NCI-H187 (cell line): ENCODE data around the gene PTPRN2.
"Not testable (repeated sequence)": the region's sequence is repeated elsewhere in the genome, so short reads cannot be mapped to it uniquely, and the experiment has no call there.

Experiments
- DNase-seq, 2 experiments: peaks; one replicate each; lab custom pipeline; 2025; lab: John Stamatoyannopoulos, UW

Gene PTPRN2

DNA sequence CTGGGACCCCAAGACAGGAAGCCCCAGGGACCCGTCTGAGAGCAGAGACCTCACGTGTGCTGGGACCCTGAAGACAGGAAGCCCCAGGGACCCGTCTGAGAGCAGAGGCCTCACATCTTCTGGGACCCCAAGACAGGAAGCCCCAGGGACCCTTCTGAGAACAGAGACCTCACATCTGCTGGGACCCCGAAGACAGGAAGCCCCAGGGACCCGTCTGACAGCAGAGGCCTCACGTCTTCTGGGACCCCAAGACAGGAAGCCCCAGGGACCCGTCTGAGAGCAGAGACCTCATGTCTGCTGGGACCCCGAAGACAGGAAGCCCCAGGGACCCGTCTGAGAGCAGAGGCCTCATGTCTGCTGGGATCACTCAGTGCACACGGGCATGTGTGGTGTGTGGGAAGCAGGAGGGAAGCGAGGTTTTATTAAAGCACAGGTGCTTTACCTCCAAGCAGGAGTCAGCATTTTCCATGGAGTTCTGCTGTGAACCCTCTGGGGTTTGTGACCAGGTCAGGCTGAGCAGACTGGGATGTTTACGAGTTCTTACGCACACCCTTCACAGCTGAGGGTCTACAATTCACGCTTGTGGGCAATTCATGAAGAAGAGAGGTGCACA, 660.2 kb downstream of the PTPRN2 start:
- no peak for DNase-seq

DNA sequence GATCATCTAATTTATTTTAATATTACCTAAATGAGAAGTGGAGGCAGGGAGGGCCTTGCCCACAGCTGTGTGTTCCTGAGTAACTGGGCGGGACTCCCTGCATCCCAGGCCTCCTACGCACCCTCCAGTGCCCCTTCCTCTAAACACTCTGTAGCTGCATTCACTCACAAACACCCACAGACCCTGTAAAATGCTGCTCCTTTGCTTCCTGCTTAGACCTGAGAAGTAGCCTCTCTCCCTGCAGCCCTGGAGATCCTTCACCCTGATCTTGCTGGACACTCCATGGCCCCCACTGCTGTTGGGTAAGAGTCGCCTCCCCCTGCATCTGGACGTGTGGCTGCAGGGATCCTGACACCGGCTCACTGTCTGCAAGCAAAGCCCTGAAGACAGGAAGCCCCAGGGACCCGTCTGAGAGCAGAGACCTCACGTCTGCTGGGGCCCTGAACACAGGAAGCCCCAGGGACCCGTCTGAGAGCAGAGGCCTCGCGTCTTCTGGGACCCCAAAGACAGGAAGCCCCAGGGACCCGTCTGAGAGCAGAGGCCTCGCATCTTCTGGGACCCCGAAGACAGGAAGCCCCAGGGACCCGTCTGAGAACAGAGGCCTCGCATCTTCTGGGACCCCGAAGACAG, 661.0 kb downstream of the PTPRN2 start:
- no peak for DNase-seq

DNA sequence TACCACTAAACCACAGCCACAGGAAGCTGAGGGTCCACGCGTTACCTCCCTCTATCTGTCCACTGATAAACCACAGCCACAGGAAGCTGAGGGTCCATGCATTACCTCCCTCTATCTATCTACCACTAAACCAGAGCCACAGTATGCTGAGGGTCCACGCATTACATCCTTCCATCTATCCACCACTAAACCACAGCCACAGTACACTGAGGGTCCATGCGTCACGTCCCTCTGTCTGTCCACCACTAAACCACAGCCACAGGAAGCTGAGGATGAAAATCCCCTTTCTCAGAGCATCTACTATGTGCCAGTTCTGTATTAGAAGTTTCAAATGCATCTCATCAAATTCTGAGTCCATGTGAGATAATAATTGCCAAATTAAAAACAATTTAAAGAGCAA, 661.5 kb downstream of the PTPRN2 start:
- DNase-seq, result no peak

- DNase-seq, result no peak
Measured at GRCh38 chr7:157925383-157925875, 662.2 kb downstream of the PTPRN2 start.

DNA sequence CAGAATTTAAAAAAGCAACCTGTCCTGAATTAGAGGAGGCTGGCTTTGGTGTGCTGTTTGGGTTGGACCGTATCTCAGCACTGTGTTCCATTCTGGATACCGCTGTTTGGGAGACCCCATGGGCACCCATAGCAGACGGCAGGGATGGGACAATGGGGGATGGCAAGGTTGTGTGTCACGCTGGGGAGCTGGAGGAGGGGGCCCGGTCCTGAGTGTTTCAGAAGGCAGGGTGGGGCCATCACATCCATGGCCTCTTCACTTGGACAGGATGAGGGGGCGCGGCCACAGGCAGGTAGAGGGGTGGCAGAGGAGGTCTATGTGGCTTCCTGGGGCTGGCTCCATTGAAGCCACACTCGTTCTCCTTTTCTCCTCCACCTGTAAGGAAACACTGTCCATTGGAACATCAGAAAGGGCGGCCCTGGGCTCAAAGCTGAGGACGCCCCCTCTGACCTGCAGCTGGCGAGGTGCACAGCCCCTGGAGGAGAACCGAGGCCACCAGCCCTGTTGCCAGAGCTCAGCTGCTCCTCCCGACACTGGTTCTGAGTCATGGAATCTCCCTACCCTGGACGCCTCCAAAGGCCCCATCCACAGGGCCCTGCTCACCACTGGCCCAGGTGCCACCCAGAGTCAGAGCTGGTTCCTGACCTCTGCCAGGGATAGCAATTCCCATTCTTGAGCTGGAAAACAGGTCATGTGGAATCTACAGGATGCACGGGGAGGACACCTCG, 663.6 kb downstream of the PTPRN2 start:
- DNase-seq, result no peak

DNA sequence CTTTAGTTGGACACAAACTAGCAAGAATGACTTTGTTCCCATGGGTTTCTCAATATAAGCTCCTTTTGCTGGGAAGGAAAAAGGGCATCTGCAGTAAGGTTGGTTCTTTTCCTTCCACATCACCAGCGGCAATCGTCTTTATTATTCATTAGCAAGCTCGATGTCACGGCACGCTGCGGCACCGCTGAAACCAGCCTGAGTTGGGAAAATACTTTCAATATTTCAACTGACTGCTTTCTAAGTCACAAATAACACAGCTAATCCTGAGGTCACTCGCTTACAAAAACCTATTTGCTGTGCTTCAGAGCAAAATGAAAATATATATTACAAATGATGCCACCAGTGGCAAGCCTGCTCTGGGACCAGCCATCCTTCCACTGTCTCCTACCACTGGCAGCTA, 665.0 kb downstream of the PTPRN2 start:
- DNase-seq, result no peak

DNA sequence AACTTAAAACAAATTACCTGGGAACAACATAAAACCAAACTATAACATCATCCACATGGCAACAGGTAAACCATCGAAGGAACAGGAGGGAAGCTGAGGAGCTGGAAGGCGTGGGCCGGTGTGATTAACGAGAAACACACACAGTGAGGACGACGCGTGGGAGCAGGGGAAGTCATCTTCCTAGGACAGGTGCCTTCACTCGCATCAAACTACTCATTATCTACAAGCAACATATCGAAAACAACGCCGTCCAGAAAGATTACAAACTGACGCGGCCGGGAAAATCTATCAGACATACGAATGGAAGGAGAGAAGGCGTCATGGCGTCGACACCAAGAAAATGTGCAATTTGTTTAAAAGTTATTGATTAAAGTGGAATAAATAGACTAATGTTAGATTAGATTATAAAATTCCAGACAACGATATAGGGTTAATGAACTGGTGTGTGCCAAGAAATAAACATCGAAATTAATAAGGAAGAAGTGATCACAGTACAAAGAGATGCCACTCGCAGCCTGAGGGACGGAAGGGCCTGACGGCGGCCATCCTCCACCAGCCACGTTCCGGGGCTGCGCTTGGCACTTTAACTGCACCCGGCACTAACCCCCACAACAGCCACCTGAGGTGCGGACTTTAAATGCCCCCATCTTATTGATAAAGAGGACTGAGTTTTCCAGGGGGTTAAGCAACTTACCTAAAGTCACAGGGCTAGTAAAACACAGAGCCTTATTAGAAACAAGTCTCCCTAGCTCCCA, 669.1 kb downstream of the PTPRN2 start:
- no peak for DNase-seq

DNA sequence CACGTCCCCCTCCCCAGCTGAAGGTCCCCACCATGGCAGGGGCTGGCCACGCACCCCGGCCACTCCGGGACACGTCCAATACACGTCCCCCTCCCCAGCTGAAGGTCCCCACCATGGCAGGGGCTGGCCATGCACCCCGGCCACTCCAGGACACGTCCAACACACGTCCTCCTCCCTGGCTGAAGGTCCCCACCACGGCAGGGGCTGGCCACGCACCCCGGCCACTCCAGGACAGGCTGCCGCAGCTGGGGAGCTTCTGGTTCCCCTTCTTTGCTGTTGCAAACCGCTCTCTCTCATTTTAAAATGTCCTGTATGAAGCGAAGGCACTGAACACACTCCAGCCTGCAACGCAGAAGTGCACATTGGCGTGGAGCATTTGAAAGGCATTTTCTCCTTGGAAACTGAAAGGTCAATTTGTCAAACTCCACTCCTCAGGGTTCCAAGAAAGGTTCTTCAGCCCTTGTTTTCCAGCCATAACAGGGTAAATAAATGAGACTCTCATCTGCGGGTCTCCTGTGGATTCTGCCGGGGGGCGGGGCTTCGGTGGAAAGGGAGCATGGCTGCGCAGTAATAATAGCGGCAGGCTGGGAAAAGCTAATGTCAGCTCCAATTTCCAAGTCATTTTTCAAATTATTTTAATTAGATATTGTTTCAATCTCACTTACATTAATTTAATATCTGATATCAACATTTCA, 670.5 kb downstream of the PTPRN2 start:
- peak; percentile 83 to 87 for DNase-seq

- no peak for DNase-seq
Measured at GRCh38 chr7:157910446-157910845, 677.2 kb downstream of the PTPRN2 start.

DNA sequence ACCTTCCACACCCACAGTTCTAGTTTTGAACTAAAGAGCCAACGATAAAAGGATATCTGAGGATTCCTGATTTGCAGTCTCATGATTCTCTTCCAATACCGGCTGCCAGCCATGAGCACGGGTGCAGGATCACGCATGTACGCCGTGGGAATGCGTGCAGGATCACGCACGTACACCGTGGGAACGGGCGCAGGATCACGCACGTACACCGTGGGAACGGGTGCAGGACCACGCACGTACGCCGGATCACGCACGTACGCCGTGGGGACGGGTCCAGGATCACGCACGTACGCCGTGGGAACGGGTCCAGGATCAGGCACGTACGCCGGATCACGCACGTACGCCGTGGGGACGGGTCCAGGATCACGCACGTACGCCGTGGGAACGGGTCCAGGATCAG, 677.6 kb downstream of the PTPRN2 start:
- not testable (repeated sequence) for DNase-seq

- DNase-seq, result no peak
Measured at GRCh38 chr7:157909370-157909769, 678.3 kb downstream of the PTPRN2 start.

- no peak for DNase-seq
Measured at GRCh38 chr7:157908006-157908782, 679.4 kb downstream of the PTPRN2 start.

DNA sequence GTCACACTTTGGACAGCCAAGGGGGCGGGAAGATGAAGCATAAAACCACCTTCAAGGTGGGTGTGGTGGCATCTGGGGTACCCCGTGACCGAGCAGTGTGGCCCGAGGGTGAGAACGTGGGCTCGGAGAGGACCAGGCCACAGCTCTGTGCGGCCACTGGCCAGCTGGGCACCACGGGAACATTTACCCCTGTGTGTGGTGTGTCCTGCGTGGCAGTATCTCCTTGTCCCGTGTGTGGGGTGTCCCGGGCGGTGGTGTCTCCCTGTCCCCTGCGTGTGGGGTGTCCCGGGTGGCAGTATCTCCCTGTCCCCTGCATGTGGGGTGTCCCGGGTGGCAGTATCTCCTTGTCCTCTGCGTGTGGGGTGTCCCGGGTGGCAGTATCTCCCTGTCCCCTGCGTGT, 680.5 kb downstream of the PTPRN2 start:
- DNase-seq, result no peak

DNA sequence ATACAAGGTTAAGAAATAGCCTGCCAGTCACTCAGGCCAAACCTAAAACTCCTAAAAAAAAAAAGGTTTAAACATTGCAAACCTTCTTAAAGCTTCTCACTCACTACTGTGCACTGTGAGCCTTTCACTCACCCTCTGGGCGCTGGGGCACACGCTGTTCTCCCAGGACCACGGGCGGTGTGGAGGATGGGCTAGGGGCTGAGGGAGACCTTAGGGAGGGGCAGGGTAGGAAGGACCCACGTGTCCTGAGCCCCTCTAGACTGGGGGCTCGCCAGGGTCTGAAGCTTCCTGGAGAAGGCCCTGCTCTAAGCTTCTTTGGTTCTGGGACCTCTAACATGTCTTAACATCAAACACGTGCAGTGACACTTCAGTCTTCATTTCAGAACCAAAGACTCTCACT, 681.0 kb downstream of the PTPRN2 start:
- no peak for DNase-seq

DNA sequence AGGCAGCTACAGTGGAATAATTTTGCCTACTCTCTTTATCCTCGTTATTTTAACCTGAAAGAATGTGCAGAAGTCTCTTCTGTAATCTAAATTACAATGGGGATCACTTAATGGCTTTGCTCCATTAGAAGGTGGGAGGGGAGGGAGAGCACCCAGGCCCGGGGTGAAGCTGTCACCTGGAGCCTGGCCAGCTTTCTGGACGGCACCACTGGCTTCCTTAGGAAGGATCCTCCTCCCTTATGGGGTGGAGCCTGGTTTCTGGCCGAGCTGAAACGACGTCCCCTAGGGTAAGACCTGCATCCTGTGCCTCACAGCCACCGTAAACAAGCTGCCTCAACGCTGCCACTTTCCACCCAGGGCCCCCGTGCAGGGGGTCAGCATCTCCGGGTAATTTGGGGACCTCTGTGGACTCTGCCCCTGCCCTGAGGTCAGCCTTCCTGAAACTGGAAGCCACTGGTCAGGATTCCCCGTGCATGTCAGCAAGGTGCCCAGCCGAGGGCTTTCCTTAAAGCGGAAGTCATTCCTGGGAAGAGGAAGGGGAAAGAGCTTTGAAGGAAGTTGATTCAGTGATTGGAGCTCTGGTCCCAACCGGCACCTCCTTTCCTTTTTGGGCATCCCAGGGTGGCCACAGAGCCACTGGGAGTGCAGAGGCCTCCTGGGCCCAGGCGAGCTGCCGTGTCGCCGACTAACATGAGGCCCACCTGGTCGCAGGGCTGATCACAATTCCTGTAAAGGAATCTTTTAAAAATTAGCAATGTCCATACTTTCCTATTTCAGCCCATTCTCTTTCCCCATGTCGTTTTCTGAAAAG, 681.8 kb downstream of the PTPRN2 start:
- no peak for DNase-seq

GRCh38 chr7:157904866-157905570, 682.6 kb downstream of the PTPRN2 start:
- DNase-seq, result no peak

GRCh38 chr7:157904211-157904865, 683.3 kb downstream of the PTPRN2 start:
- DNase-seq, result no peak

GRCh38 chr7:157903710-157904109, 683.9 kb downstream of the PTPRN2 start:
- no peak for DNase-seq

- DNase-seq, result no peak
Measured at GRCh38 chr7:157903296-157903695, 684.3 kb downstream of the PTPRN2 start.
